Progenitor cell of endocrine pancreas (in vitro differentiated cells): Measurements from ENCODE around the gene NTHL1. TPM values are rescaled to one million over a fixed set of nuclear protein-coding genes. Genes with fewer than 3 reads are reported as not detected.
"Not testable (repeated sequence)": the region's sequence is repeated elsewhere in the genome, so short reads cannot be mapped to it uniquely, and the experiment has no call there.

ENCODE experiments used
- DNase-seq: peaks from one replicate; pipeline ENCODE4 v3.0.0; 2021; ENCODE audit warnings: low spot score; ENCODE audit not compliant: unreplicated experiment
- H3K27ac Mint-ChIP-seq: 2 replicates; pipeline ENCODE4 v1.8.0; 2021; ENCODE audit warnings: mild to moderate bottlenecking, moderate library complexity, mixed read lengths
- H3K27me3 Mint-ChIP-seq: 2 replicates; pipeline ENCODE4 v1.8.0; 2021; ENCODE audit warnings: mixed read lengths
- H3K36me3 Mint-ChIP-seq: 2 replicates; pipeline ENCODE4 v1.8.0; 2022; ENCODE audit warnings: mixed read lengths; ENCODE audit not compliant: insufficient read depth
- H3K4me1 Mint-ChIP-seq: 2 replicates; pipeline ENCODE4 v1.8.0; 2021; ENCODE audit warnings: low read depth, mixed read lengths
- H3K4me3 Mint-ChIP-seq: 2 replicates; pipeline ENCODE4 v1.8.0; 2021; ENCODE audit warnings: low read depth, mild to moderate bottlenecking, moderate library complexity, mixed read lengths
- H3K9me3 Mint-ChIP-seq: 2 replicates; pipeline ENCODE4 v1.8.0; 2021; ENCODE audit warnings: low read depth, mixed read lengths
- total RNA-seq: library from RNA; stranded (reverse); gene quantifications from 2 replicates; pipeline ENCODE4 v1.2.1, GENCODE V29; 2021
- TF ChIP-seq, protein P1 (sequence below): fragments of 200-600 bp; sonication (generic); IDR thresholded peaks from one replicate; pipeline ENCODE4 v1.5.0; 2021; ENCODE audit warnings: antibody characterized with exemption, mild to moderate bottlenecking; ENCODE audit not compliant: unreplicated experiment

Gene NTHL1
- total RNA-seq, 1 donor from 2014 or later, result 28.1 TPM

DNA sequence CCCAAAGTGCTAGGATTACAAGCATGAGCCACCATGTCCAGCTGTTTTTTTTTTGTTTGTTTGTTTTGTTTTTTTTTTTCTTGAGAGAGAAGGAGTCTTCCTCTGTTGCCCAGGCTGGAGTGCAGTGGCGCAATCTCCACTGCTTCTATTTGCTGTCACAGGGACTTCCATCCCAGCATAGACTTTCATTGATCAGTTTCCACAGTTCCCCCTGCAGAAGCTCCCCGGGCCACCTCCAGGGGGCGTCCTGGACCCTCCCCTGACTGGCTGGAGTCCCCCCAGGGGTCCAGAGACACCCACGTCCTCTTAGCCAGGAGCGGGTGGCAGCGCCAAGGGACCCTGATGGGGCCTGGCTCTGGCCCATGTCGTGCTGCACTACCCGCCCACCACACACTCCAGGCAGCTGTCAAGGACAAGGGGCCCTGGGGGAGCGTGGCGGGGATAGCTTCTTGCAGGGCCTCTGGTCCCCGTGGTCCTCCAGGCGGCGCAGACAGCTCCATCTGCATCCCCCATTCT, 31.2 kb downstream of the NTHL1 start:
- DNase-seq, result no peak
- Mint-ChIP-seq H3K27me3 (peaks cover 25% of the 10 kb centered on the region), H3K36me3 (no peaks in the 10 kb centered on the region), H3K4me3 (no peak overlapping the region), H3K27ac (no peak overlapping the region), H3K9me3 (no peaks in the 10 kb centered on the region), H3K4me1 (no peaks in the 10 kb centered on the region)
- TF ChIP-seq, protein P1, sequence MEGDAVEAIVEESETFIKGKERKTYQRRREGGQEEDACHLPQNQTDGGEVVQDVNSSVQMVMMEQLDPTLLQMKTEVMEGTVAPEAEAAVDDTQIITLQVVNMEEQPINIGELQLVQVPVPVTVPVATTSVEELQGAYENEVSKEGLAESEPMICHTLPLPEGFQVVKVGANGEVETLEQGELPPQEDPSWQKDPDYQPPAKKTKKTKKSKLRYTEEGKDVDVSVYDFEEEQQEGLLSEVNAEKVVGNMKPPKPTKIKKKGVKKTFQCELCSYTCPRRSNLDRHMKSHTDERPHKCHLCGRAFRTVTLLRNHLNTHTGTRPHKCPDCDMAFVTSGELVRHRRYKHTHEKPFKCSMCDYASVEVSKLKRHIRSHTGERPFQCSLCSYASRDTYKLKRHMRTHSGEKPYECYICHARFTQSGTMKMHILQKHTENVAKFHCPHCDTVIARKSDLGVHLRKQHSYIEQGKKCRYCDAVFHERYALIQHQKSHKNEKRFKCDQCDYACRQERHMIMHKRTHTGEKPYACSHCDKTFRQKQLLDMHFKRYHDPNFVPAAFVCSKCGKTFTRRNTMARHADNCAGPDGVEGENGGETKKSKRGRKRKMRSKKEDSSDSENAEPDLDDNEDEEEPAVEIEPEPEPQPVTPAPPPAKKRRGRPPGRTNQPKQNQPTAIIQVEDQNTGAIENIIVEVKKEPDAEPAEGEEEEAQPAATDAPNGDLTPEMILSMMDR, result peak; percentile 55

DNA sequence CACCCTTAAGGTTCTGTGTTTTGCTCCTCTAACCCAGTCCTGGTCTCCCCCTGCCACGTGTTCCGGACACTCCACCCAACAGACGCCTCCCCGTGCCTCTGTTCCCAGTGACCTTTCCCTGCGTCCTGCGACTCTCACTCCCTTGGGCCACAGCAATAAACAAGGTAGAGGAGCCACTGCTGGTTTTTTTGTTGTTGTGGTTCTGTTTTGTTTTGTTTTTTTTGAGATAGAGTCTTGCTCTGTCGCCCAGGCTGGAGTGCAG, 31.8 kb downstream of the NTHL1 start:
- peaks cover 23% of the 10 kb centered on the region for H3K27me3 Mint-ChIP-seq
- H3K36me3 Mint-ChIP-seq, result no peaks in the 10 kb centered on the region
- H3K27ac Mint-ChIP-seq, result no peak overlapping the region
- H3K4me3 Mint-ChIP-seq, result no peak overlapping the region
- no peaks in the 10 kb centered on the region for H3K4me1 Mint-ChIP-seq
- no peaks in the 10 kb centered on the region for H3K9me3 Mint-ChIP-seq
- TF ChIP-seq, protein P1, result no peak
- DNase-seq, result no peak

DNA sequence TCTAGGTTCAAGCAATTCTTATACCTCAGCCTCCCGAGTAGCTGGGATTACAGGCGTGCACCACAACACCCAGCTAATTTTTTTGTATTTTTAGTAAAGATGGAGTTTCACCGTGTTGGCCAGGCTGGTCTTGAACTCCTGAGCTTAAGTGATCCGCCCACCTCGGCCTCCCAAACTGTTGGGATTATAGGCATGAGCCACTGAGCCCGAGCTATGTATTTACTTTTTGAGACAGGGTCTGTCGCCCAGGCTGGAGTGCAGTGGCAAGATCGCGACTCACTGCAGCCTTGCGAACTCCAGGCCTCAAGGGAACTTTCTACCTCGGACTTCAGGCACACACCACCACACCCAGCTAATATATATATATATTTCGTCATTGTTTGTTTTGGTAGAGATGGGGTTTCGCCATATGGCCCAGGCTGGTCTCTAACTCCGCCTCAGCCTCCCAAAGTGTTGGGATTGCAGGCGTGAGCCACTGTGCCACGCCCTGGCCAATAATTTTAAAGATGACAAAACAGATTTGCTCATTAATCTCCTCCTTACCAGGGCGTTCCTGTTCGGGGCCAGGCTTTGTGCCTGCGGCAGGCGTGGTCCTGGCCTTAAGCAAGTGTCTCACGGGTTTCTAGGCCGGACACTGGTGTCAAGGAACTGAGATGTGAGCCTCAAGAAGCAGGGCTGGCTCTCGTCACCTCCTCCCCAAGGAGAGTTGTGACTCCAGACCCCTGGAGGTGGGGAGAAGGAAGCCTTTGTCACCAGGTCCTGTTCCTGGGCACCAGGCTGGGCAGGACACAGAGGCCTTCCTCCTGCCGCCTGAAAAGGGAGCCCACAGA, 32.3 kb downstream of the NTHL1 start:
- peaks cover 19% of the 10 kb centered on the region for H3K27me3 Mint-ChIP-seq
- H3K4me1 Mint-ChIP-seq, result peaks cover under 1% of the 10 kb centered on the region
- H3K36me3 Mint-ChIP-seq, result no peaks in the 10 kb centered on the region
- no peaks in the 10 kb centered on the region for H3K9me3 Mint-ChIP-seq
- TF ChIP-seq, protein P1, result no peak
- no peak overlapping the region for H3K4me3 Mint-ChIP-seq
- no peak for DNase-seq
- no peak overlapping the region for H3K27ac Mint-ChIP-seq

DNA sequence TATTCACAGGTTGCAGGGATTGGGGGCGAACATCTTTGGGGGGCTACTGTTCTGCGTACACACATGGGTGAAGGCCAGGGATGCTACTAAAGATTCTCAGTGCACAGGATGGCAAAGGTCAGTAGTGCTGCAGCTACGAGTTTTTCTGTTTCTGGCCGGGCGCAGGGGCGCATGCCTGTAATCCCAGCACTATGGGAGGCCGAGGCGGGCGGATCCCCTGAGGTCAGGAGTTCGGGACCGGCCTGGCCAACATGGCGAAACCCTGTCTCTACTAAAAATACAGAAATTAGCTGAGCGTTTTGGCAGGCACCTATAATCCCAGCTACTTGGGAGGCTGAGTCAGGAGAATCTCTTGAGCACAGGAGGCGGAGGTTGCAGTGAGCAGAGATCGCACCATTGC, 34.1 kb downstream of the NTHL1 start:
- H3K4me1 Mint-ChIP-seq, result peaks cover 9% of the 10 kb centered on the region
- H3K4me3 Mint-ChIP-seq, result no peak overlapping the region
- no peak for DNase-seq
- no peaks in the 10 kb centered on the region for H3K36me3 Mint-ChIP-seq
- TF ChIP-seq, protein P1, result no peak
- H3K27ac Mint-ChIP-seq, result no peak overlapping the region
- peaks cover 11% of the 10 kb centered on the region for H3K27me3 Mint-ChIP-seq
- no peaks in the 10 kb centered on the region for H3K9me3 Mint-ChIP-seq

DNA sequence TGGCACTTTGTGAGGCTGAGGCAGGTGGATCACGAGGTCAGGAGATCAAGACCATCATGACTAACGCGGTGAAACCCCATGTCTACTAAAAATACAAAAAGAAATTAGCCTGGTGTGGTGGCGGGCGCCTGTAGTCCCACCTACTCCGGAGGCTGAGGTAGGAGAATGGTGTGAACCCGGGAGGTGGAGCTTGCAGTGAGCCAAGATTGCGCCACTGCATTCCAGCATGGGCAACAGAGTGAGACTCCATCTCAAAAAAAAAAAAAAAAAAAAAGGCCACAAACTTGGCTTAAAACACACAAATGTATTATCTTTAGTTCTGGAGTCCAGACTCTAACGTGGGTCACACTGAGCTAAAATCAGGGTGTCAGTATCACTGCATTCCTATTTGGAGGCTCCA, 35.9 kb downstream of the NTHL1 start:
- H3K27ac Mint-ChIP-seq, H3K27me3 Mint-ChIP-seq, DNase-seq, H3K4me3 Mint-ChIP-seq, H3K9me3 Mint-ChIP-seq, H3K36me3 Mint-ChIP-seq: not testable (repeated sequence)
- H3K4me1 Mint-ChIP-seq, result peaks cover 16% of the 10 kb centered on the region

DNA sequence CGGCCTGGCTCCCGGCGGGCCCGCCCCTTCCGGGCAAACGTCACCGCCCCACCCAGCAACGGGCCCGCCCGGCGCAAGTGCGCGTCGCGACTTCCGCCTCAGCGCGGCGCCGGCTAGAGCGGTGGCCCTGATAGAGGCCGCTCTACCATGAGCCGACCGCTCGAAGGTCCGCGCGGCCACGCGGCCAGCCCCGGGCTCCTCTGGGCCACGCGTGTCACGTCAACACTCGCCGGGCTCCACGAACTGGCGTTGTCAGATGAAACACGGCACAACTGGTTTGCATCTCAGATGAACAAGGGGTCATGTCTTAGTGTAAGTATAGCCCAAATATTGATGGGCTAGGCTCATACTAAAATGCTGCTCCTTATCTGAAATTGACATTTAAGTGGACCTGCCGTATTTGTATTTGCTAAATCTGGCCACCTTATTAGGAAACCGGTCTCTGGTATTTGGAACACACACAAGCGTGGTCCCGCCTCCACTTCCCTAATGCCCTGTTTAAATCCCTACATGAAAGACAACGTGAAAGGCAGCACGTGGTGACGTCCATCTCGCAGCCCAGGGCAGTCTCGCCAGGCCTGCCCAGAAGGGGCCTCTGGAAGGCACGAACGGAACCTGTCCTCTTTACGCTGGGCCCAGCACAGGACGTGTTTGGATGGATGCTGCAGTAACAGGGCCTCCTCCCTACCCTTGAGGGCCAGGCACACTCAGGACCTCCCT, 37.7 kb downstream of the NTHL1 start, which contains the start of gene ZNF598:
Gene ZNF598 (minus strand): TSS at position 31 of the 720 bp plus-strand sequence.
- Mint-ChIP-seq H3K27ac (peak within 1 kb of the TSS; percentile 95), H3K27me3 (no peaks in the 10 kb centered on the region), H3K4me1 (peaks cover 17% of the 10 kb centered on the region), H3K4me3 (peak within 1 kb of the TSS; percentile 87), H3K9me3 (no peaks in the 10 kb centered on the region), H3K36me3 (peaks cover 2% of the 10 kb centered on the region)
- DNase-seq, result peak; percentile 69
- TF ChIP-seq, protein P1, result no peak
